Measurements from ENCODE around the gene LIMA1.

DNA sequence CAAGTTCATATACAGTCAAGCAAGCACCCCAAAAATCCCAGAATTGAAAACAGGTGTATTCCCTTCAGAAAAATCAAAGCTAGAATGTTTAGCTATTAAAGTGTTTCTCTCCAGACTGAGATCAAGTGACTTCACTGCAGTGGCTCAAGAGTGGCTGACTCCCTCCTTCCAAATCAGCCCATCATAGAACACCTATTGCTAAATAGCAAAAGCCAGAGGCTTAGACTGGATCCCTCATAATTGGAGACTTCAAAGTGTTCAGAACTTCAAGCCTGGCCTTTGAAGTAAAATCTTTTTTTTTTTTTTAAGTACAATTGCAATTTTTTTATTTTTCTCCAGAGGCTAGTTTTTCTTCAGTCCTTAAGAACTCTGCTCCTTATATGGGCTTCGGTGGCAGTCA, 66.1 kb downstream of the LIMA1 start:
- TF ChIP-seq CTCF (IDR thresholded peaks at IDR 0.05) (no peak), POLR2A (IDR thresholded peaks at IDR 0.05) (no peak)
